GM19099 (cell line): Measurements from ENCODE around the gene PPP1R7.

Experiments
- POLR2A ChIP-seq: IDR thresholded peaks from 3 replicates; pipeline ENCODE4 v1.6.1; 2011; ENCODE audit warnings: low read depth; ENCODE audit not compliant: insufficient read length; ENCODE audit errors: extremely low read depth

Gene PPP1R7

DNA sequence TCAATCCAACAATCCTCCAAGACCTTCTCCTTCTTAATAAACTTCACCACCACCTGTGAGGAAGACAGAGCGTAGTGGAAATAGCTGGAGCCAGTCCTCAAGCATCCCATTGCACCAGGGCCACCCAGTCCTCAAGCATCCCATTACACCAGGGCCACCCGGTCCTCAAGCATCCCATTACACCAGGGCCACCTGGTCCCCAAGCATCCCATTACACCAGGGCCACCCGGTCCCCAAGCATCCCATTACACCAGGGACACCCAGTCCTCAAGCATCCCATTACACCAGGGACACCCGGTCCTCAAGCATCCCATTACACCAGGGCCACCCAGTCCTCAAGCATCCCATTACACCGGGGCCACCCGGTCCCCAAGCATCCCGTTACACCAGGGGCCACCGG lies 34.9 kb upstream of the PPP1R7 start:
- TF ChIP-seq POLR2A, result no peak

DNA sequence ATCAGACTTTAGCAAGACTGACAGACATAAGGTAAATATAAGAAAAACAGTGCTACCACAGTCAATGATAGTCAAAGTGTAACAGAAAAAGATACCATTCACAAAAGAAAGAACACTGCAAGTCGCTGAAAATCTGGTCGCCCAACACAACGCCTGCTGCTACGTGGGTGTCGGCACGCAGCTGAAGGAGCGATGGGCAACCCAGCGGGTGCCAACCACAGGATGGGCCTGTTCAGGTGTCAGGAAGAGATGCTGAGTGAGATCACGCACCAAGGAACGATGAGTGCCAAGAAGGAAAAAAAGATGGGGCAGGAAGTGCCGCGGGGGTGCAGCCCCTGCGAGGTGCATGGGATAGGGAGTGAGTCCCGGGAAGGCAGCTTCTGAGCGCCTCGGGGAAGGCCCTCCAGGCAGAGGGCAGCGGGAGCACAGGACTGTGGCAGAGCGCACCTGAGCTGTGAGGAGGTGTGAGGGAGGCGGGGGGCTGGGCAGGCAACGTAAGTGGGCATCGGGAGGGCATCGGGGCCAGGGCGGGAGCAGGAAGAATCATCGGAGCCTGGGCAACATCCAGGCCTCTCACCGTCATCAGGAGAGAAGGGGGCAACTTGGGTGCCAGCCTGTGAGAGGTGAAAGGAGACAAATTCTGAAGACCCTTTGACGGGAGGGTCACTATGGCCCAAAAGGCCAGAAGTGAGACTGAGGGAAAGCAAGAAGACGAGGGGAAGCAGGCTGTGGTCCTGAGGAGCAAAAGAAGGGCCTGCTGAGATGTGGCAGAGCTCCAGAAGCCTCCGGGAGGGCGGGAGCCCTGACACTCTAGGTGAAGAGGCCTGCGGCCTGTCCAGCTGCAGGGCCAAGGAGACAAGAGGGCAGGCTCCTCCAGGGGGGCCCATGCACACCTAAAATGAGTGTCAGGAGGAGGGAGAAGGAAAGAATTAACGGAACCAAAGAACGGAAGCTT lies 33.4 kb upstream of the PPP1R7 start:
- no peak for TF ChIP-seq POLR2A

DNA sequence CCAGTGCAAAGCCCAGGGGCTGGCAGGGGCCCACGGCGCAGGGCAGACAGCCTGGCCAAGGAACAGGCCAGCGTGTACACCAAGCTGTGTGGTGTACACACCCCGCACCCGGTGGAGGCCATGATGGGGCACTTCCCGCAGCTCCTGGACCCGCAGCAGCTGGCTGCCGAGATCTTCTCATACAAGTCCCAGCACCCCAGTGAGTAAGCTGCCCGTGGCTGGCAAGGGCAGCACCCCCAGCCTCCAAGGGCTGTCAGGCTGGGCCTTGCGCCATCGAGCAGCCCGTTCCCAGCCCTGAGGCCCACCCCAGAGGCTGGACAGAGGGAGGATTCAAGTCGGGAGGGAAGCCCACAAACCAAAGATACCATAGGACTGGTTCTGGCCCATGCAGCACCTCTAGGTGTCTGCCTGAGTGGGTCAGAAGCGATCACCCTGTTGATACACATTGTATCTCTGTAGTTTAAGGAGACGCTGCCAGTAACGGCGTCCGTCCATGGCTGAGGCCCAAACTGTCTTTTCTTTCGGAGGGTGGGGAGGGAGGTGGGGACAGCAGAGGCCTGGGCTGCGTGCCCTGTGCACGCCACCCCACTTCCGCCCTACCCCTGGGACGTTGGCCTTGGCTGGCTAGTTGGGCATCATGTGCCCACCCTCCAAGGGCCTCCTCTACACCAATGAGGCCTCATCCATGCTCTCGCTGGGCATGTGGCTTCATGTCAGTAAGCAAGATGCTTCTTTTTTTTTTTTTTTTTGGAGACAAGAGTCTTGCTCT lies 31.3 kb upstream of the PPP1R7 start:
- TF ChIP-seq POLR2A, result no peak

DNA sequence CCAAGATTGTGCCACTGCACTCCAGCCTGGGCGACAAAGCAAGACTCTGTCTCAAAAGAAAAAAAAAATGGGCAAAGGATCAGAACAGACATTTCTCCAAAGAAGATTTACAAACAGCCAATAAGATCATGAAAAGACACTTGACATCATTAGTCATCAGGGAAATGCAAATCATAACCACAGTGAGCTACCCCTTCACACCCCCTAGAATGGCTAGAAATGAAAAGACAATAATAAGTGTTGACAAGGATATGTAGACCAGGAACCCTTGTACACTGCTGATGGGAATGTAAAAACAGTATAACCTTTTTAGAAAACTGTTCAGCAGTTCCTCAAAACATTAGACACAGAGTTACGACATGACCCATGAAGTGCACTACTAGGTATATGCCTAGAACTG lies 29.8 kb upstream of the PPP1R7 start:
- TF ChIP-seq POLR2A, result no peak

DNA sequence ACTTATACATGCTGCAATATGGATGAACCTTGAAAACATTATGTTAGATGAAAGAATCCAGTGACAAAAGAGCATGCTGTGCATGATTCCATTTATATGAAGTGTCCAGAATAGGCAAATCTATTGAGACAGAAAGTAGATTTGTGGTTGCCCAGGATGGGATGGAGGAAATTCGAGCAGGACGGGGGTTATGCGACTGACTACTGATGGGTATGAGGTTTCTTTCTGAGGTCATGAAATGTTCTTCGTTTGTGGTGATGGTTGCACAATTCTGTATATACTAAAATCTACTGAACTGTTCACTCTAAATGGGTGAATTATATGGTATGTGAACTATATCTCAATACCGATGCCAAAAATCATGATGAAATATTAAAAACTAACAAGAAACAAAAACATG lies 29.3 kb upstream of the PPP1R7 start:
- no peak for TF ChIP-seq POLR2A

DNA sequence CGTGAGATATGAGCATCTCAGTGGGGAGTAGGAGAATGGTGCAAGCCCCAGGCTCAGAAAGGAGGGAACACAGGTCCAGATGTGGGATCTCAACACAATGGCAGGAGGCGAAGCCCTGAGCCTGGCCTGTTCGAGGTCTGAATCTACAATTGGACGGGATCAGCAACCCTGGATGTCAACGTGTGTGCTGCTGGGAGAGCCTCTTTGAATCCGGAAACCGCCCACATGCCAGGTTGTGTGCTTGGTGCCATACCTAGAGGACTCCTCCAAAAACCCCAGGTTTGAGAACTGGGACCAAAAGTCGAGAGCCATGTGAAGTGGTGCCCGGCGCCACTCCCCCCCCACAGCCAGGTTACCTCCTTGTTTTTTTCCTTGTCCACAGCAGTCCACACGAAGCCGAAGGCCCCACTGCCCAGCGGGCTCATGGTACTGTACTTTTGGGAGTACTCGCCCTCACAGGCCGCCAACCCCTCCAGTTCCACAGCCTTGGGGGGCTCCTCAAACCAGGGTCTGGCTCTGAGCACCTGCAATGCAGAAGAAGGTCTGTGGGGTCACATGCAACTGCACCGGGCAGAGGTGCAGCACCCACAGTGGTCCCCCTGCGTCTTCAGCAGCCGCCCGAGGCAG lies 27.8 kb upstream of the PPP1R7 start:
- TF ChIP-seq POLR2A, result no peak

DNA sequence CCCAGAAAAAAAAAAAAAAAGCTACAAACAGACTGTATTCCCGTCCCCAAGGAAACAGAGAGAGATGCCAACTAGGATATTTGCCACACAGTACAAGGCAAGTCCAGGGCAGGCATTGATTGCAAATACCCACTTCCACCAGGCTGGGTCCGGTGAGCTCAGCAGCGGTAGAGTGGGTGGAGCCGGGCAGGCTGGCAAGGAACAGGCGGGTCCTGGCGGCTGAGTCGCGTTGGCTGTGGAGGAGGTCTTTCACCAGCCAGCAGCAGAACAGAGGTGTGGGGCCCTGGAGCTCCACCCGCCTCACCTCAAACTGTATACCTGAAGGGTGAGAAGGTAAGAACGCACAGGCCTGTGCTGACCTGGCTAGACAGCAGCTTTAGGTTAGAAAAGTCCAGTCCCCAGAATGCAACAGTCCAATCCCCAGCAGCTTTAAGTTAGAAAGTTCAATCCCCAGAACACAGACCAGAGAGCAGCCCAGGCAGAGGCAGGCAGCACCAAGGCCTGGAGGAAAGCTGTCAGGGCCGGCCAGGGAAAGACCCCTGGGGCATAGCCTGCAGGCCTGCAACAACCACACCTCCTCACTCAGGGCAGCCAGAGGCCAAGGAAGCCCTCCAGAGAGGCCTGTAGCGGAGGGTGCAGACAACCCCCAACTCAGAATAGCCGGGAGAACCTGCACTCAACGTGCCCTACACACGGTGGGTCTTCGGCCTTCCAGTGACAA lies 26.3 kb upstream of the PPP1R7 start:
- TF ChIP-seq POLR2A, result no peak

DNA sequence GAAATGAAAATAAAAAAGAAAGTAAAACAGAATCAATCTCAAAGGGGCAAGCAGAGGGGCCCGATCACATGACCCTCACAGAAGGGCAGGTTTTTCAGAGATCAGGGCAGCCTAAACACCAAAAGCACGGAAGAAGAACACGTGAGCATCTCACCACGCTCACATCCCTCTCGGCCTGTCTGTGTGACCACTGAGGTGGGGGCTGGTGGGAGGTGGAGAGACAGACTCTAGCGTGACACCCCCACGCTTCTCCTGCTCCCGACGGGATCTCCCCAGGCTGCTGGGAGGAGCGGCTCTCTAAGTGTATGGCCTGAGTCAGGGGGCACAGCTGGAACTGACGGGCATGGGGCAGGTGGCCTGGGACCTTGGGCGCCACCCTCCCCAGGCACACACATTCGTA lies 24.6 kb upstream of the PPP1R7 start:
- no peak for TF ChIP-seq POLR2A

DNA sequence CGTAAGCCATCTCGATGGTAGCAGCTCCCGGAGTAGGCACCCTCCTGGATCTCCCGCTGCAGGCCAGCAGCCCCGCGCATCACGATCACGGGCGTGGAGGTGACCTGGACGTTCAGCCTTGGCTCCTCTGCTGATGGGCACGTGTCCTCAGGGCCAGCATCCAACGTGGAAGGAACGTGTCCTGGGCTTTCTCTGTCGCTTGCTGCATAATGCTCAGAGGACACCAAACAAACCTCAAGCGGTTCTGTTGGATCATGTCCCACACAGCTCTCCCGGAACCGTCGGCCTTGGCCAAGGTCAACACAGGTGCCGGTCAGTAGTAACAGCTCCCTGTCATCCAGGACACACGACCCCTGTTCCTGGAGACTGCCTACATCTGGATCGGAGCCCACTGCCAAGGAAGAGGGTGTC lies 24.1 kb upstream of the PPP1R7 start:
- TF ChIP-seq POLR2A, result no peak

DNA sequence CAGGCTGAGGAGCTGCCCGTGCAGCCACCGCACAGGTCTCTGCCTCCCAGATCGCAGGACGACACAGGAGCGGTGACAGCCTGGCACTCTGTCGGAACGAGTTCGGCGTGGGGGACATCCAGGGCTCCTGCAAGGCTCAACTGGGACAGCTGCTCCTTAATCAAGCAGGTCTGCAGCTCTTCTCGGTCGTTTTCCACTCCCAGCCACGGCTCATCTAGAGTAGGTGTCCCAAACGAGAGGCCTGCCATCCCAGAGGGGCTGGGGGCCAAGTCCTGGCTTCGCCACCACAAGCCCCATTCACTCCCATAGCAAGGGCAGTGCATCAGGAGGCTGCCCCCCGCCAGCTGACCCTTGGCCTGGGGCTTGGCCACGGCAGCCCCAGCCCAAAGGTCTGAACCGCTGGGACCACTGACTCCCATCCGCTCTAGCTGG lies 23.5 kb upstream of the PPP1R7 start:
- TF ChIP-seq POLR2A, result no peak

DNA sequence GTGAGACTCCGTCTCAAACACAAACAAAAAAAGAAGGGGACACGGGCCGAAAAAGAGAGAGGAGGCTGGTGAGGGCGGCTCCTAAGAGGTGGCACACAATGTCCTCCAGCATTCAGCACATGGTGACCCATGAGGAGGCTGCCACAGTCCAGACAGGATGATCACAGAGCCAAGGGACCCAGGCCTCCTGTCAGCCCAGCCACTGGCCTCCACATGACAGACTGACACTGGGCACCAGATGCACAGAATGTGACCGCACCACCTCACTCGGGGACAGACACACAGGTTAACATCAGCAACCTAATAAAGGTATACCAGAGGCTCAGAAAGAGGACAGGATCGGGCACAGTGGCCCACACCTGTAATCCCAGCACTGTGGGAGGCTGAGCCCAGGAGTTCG lies 22.0 kb upstream of the PPP1R7 start:
- TF ChIP-seq POLR2A, result no peak

DNA sequence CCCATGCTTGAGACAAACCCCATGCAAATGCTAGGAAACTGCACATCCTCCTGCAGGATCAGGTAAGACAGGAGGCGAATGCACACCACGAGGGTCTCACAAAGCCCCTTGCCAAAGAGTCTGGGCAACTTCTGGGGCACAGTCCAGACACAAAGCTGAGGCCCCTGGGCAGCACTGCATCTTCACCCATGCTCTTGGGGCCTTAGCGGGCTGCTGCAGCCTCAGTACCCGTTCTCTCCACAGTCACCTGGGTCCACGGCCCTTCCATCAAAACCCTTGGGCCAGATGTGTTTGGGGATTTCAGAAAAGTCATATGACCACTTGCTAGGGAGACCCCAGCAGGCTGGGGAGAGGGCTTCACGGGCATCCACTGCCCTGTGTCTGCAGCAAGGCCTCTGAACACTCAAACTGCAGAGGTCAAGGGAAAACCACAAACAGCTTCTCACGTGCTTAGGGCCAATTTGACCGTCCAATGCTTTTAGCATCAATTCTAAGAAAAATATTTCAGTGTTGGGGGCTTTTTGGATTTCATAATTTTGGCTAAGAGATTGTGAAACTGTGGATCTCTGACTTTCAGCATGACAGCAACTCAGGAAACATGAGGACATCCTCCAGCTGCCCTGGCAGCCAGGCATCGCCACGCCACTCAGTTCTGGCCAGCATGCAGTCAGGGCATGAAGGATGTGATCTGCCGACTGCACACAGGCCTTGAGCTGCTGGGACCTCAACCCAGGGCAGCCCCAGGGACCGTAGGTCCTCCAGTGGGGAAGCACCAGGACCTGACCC lies 21.0 kb upstream of the PPP1R7 start:
- no peak for TF ChIP-seq POLR2A

DNA sequence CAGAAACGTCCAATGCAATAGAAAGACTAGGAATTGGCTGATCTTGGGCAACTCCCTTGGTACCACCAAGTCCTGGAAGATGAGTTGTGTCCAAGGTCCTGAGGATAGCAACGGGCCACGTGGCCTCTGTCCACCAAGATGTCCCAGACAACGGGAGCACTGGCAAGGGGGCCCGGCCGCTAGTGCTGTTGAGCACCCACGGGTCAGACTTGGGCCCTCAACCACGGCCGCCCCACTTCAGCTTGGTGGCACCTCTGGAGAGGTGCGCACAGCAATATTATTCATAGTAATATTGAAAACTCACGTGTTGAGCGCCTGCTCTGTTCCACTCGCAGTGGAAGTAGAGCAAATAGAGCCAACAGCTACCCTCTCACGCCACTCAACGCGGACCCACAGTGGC lies 20.0 kb upstream of the PPP1R7 start:
- TF ChIP-seq POLR2A, result no peak

DNA sequence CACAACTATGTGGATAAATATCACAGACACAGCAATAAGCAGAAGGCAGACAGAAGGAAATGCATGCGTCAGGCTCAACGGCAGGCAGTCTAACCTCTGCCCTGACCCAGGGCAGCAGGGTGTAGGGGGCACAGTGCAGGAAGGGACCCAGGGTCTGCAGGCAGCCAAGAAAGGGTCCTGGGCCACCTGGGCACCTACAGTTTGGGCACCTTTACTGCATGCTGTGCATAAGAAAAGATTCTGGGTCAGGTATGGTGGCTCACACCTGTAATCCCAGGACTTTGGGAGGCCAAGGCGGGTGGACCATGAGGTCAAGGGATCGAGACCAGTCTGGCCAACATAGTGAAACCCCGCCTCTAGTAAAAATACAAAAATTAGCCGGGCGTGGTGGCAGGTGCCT lies 18.7 kb upstream of the PPP1R7 start:
- no peak for TF ChIP-seq POLR2A
